GM23338 (cell line): Measurements from ENCODE around the gene REEP5. TPM values are rescaled to one million over a fixed set of nuclear protein-coding genes. Genes with fewer than 3 reads are reported as not detected.
A peak's percentile ranks its signal among the peaks of the same experiment; 100 is the strongest.

Source experiments
- ATAC-seq: fragments of 200-7000 bp; cut with Tn5 transposase; 3 replicates; pipeline ENCODE4 v1.9.1; 2020
- DNase-seq: peaks from one replicate; pipeline ENCODE4 v3.0.0-alpha.2; 2015; ENCODE audit warnings: low spot score
- H2AFZ ChIP-seq: fragments of 200-600 bp; sonication (generic); 2 replicates; pipeline ENCODE4 v1.8.0; 2016; ENCODE audit warnings: antibody characterized with exemption, mild to moderate bottlenecking, moderate library complexity
- H3F3A ChIP-seq: fragments of 200-600 bp; sonication (generic); replicated peaks from 2 replicates; pipeline ENCODE4 v1.8.0; 2017; ENCODE audit warnings: antibody characterized with exemption, mixed run types, low read depth
- H3K27ac ChIP-seq: fragments of 200-600 bp; sonication (generic); 2 replicates; pipeline ENCODE4 v1.6.1; 2016; ENCODE audit warnings: low read depth
- H3K27me3 ChIP-seq: fragments of 200-600 bp; sonication (generic); 2 replicates; pipeline ENCODE4 v1.8.0; 2016; ENCODE audit warnings: mild to moderate bottlenecking, mixed run types, moderate library complexity; ENCODE audit not compliant: insufficient read depth
- H3K36me3 ChIP-seq: fragments of 200-600 bp; sonication (generic); 2 replicates; pipeline ENCODE4 v1.8.0; 2016; ENCODE audit warnings: mild to moderate bottlenecking; ENCODE audit not compliant: insufficient read depth
- H3K4me1 ChIP-seq: fragments of 200-600 bp; sonication (generic); 2 replicates; pipeline ENCODE4 v1.8.0; 2016; ENCODE audit warnings: mild to moderate bottlenecking, moderate library complexity; ENCODE audit not compliant: insufficient read depth
- H3K4me2 ChIP-seq: fragments of 200-600 bp; sonication (generic); 2 replicates; pipeline ENCODE4 v1.7.1; 2017; ENCODE audit warnings: mixed run types
- H3K4me3 ChIP-seq: fragments of 200-600 bp; sonication (generic); 2 replicates; pipeline ENCODE4 v1.6.1; 2016; ENCODE audit warnings: mixed run types
- H3K79me2 ChIP-seq: fragments of 200-600 bp; sonication (generic); replicated peaks from 2 replicates; pipeline ENCODE4 v1.8.0; 2017; ENCODE audit warnings: mild to moderate bottlenecking; ENCODE audit not compliant: insufficient read depth
- H3K9me2 ChIP-seq: fragments of 200-600 bp; sonication (generic); 2 replicates; pipeline ENCODE4 v1.8.0; 2017; ENCODE audit not compliant: insufficient read depth
- H4K20me1 ChIP-seq: fragments of 200-600 bp; sonication (generic); replicated peaks from 2 replicates; pipeline ENCODE4 v1.8.0; 2017; ENCODE audit warnings: mild to moderate bottlenecking; ENCODE audit not compliant: insufficient read depth
- H3K27ac Mint-ChIP-seq: 2 replicates; pipeline ENCODE4 v1.8.0; 2020; ENCODE audit warnings: inconsistent platforms, mild to moderate bottlenecking, moderate library complexity, mixed read lengths
- H3K27me3 Mint-ChIP-seq: 3 replicates; pipeline ENCODE4 v1.8.0; 2022; ENCODE audit warnings: low read depth, mild to moderate bottlenecking, moderate library complexity, mixed read lengths, inconsistent platforms; ENCODE audit not compliant: insufficient read depth, poor library complexity
- H3K36me3 Mint-ChIP-seq: 3 replicates; pipeline ENCODE4 v1.8.0; 2021; ENCODE audit warnings: low read depth, mild to moderate bottlenecking, inconsistent platforms, moderate library complexity, mixed read lengths
- H3K4me1 Mint-ChIP-seq: 3 replicates; pipeline ENCODE4 v1.8.0; 2020; ENCODE audit warnings: mild to moderate bottlenecking, inconsistent platforms, mixed read lengths
- H3K4me3 Mint-ChIP-seq: 3 replicates; pipeline ENCODE4 v1.8.0; 2021; ENCODE audit warnings: moderate library complexity, mild to moderate bottlenecking, inconsistent platforms, mixed read lengths
- H3K9me3 Mint-ChIP-seq: 3 replicates; pipeline ENCODE4 v1.8.0; 2020; ENCODE audit warnings: moderate library complexity, mild to moderate bottlenecking, inconsistent platforms, mixed read lengths
- CREB1 ChIP-seq: fragments of 250-450 bp; sonication (Bioruptor Pico); IDR thresholded peaks from 2 replicates; pipeline ENCODE4 v1.5.0; 2020; ENCODE audit warnings: low read depth, mild to moderate bottlenecking, moderate library complexity
- ETS1 ChIP-seq: IDR thresholded peaks from 2 replicates; pipeline ENCODE4 v1.6.1; 2016; ENCODE audit warnings: antibody characterized with exemption
- EZH2 ChIP-seq: fragments of 200-600 bp; sonication (generic); IDR thresholded peaks from one replicate; pipeline ENCODE4 v1.8.0; 2017; ENCODE audit warnings: antibody characterized with exemption, mild to moderate bottlenecking, low read depth; ENCODE audit not compliant: unreplicated experiment
- EZH2phosphoT487 ChIP-seq: fragments of 200-600 bp; sonication (generic); IDR thresholded peaks from one replicate; pipeline ENCODE4 v1.8.1; 2018; ENCODE audit warnings: antibody characterized with exemption; ENCODE audit not compliant: unreplicated experiment
- NANOG ChIP-seq: IDR thresholded peaks from 2 replicates; pipeline ENCODE4 v1.6.1; 2016; ENCODE audit warnings: antibody characterized with exemption, borderline replicate concordance
- POLR2AphosphoS5 ChIP-seq: IDR thresholded peaks from 2 replicates; pipeline ENCODE4 v1.6.1; 2016; ENCODE audit warnings: antibody characterized with exemption, low read depth
- REST ChIP-seq: IDR thresholded peaks from one replicate; pipeline ENCODE4 v1.6.1; 2018; ENCODE audit warnings: antibody characterized with exemption; ENCODE audit not compliant: unreplicated experiment
- STAT1 ChIP-seq: IDR thresholded peaks from one replicate; pipeline ENCODE4 v1.6.1; 2016; ENCODE audit warnings: antibody characterized with exemption; ENCODE audit not compliant: unreplicated experiment
- ZNF114 ChIP-seq: fragments of 250-450 bp; sonication (Bioruptor Pico); IDR thresholded peaks from 2 replicates; pipeline ENCODE4 v1.5.0; 2020; ENCODE audit warnings: mild to moderate bottlenecking, moderate library complexity
- ZNF331 ChIP-seq: fragments of 250-450 bp; sonication (Bioruptor Pico); IDR thresholded peaks from 2 replicates; pipeline ENCODE4 v1.5.0; 2020; ENCODE audit warnings: low read depth, mild to moderate bottlenecking, moderate library complexity
- polyA plus RNA-seq: library from polyadenylated mRNA; unstranded; fragments of >200 nt; fragmentation: Nextera tagmentation; extraction: Ambion mirVana; gene quantifications from 2 replicates; pipeline ENCODE4 v1.2.1, GENCODE V29; 2016
- total RNA-seq: library from RNA; depleted of rRNA; stranded (reverse); fragments of >200 nt; shearing (Covaris generic); gene quantifications from 2 replicates; pipeline ENCODE4 v1.2.3, GENCODE V29; 2014
- TF ChIP-seq, protein P1 (sequence below), 2 experiments: fragments of 200-600 bp in 1 of 2; sonication (generic) in 1 of 2; conservative IDR thresholded peaks; 2 replicates each; pipeline versions ENCODE4 v1.5.1 to v1.6.1; 2016 to 2017; ENCODE audit warnings: antibody characterized with exemption in 2 of 2, low read depth in 2 of 2, mild to moderate bottlenecking in 2 of 2, moderate library complexity in 1 of 2

Gene REEP5
- total and polyA plus RNA-seq, 2 experiments from 2014 or later = 32.5 to 111 TPM

DNA sequence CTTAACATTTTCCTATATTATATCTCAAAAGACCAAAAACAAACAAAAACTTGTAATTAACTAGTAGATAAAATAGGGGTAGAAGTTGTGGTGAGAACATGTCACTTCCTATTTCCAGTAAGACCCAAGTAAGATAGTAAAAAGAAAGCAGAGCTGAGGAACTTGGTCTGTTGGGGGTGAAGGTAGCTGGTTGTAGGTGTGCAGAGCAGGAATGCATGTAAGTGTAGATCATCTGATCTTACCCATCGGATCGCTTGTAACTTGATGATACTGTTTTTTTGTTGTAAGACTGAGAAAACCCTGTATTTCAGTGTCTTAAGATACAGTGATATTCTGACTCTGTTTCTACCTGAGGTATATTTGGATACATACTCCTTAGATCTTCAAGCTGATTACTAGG is 55.3 kb downstream of the REEP5 start:
- H3K79me2 ChIP-seq = peaks cover 50% of the 10 kb centered on the region
- H3K4me3 Mint-ChIP-seq = no peak overlapping the region
- H3K9me2 ChIP-seq = no peaks in the 10 kb centered on the region
- H3K27ac ChIP-seq = no peak overlapping the region
- DNase-seq (no peak), ATAC-seq (no peak)
- H4K20me1 ChIP-seq = peaks cover 30% of the 10 kb centered on the region
- TF ChIP-seq CREB1 (no peak), NANOG (no peak), ETS1 (no peak), EZH2 (no peak), ZNF114 (CRISPR knock-in tag) (no peak)
- H3K36me3 Mint-ChIP-seq = peaks cover 84% of the 10 kb centered on the region
- H3K27me3 ChIP-seq = no peaks in the 10 kb centered on the region
- no peaks in the 10 kb centered on the region for H3K27me3 Mint-ChIP-seq
- H3K4me3 ChIP-seq = no peak overlapping the region
- H3K4me1 ChIP-seq = peaks cover 6% of the 10 kb centered on the region; the same call in 1 of the 2 replicates
- 0 out of 2 replicates have a peak, but pooled peaks cover 2% of the 10 kb centered on the region for H3F3A ChIP-seq
- H3K9me3 Mint-ChIP-seq = no peaks in the 10 kb centered on the region
- H3K36me3 ChIP-seq = peaks cover 51% of the 10 kb centered on the region
- no peak overlapping the region for H2AFZ ChIP-seq
- no peak overlapping the region for H3K27ac Mint-ChIP-seq
- no peak overlapping the region for H3K4me2 ChIP-seq
- H3K4me1 Mint-ChIP-seq = peaks cover 11% of the 10 kb centered on the region

DNA sequence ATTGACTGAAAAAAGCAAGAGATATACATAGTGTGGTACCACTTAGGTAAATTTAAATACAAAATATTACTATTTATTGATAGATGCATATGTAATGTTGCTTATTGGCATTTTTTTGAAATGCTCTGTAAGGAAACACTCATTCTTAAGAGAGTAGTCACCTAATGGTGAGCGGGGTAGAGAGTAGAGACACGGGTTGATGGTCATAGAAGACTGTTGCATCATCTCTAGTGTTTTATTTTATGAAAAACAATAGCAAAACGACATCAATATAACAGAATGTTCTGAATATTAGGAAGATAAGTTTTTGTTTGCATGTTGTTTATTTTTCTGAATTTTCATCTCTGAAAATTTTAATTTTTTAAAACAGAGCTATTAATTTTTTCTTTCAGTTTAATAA is 56.9 kb downstream of the REEP5 start:
- H3K4me3 ChIP-seq = no peak overlapping the region
- ATAC-seq = no peak
- no peak overlapping the region for H3K4me3 Mint-ChIP-seq
- H3K36me3 ChIP-seq = peaks cover 51% of the 10 kb centered on the region
- no peaks in the 10 kb centered on the region for H3K9me2 ChIP-seq
- H3F3A ChIP-seq = 0 out of 2 replicates have a peak, but pooled peaks cover 2% of the 10 kb centered on the region
- H3K27me3 Mint-ChIP-seq = peaks cover 4% of the 10 kb centered on the region
- no peak overlapping the region for H3K4me2 ChIP-seq
- H3K9me3 Mint-ChIP-seq = peaks cover 5% of the 10 kb centered on the region; the same call in 2 of the 3 replicates
- peaks cover 56% of the 10 kb centered on the region for H3K79me2 ChIP-seq
- DNase-seq = no peak
- peaks cover 15% of the 10 kb centered on the region for H3K4me1 Mint-ChIP-seq
- H3K27ac ChIP-seq = peak overlapping the region; percentile 50; the same call in 1 of the 2 replicates
- H3K27me3 ChIP-seq = no peaks in the 10 kb centered on the region
- H2AFZ ChIP-seq = no peak overlapping the region
- no peak overlapping the region for H3K27ac Mint-ChIP-seq
- peaks cover 75% of the 10 kb centered on the region for H3K36me3 Mint-ChIP-seq
- H3K4me1 ChIP-seq = peaks cover 6% of the 10 kb centered on the region; the same call in 1 of the 2 replicates
- H4K20me1 ChIP-seq = peaks cover 24% of the 10 kb centered on the region
- TF ChIP-seq STAT1 (no peak), ETS1 (no peak), CREB1 (no peak), REST (no peak), ZNF331 (CRISPR knock-in tag) (no peak), POLR2AphosphoS5 (no peak), NANOG (no peak), EZH2 (no peak), EZH2phosphoT487 (no peak), ZNF114 (CRISPR knock-in tag) (no peak)
- TF ChIP-seq, protein P1, sequence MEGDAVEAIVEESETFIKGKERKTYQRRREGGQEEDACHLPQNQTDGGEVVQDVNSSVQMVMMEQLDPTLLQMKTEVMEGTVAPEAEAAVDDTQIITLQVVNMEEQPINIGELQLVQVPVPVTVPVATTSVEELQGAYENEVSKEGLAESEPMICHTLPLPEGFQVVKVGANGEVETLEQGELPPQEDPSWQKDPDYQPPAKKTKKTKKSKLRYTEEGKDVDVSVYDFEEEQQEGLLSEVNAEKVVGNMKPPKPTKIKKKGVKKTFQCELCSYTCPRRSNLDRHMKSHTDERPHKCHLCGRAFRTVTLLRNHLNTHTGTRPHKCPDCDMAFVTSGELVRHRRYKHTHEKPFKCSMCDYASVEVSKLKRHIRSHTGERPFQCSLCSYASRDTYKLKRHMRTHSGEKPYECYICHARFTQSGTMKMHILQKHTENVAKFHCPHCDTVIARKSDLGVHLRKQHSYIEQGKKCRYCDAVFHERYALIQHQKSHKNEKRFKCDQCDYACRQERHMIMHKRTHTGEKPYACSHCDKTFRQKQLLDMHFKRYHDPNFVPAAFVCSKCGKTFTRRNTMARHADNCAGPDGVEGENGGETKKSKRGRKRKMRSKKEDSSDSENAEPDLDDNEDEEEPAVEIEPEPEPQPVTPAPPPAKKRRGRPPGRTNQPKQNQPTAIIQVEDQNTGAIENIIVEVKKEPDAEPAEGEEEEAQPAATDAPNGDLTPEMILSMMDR (conservative IDR thresholded peaks at IDR 0.05; ENCODE audit: low read depth in 2 of 2) = no peak
